HepG2 (cell line): ENCODE measurements around the gene TFPI. TPM values are rescaled to one million over a fixed set of nuclear protein-coding genes. Genes with fewer than 3 reads are reported as not detected.

Experiments
- ASH2L ChIP-seq: fragments of 300-600, 200-600 bp; sonication (generic); IDR thresholded peaks from 2 replicates; pipeline ENCODE4 v1.7.0; 2017; ENCODE audit warnings: low read depth, mild to moderate bottlenecking, moderate library complexity, mixed read lengths, low read length; ENCODE audit not compliant: insufficient read length
- CREB1 ChIP-seq, 2 experiments: fragments of 450-650 bp in 1 of 2; IDR thresholded peaks; 2 replicates each; pipeline ENCODE4 v1.6.1; 2016 to 2017; ENCODE audit warnings: control low read depth in 1 of 2, mild to moderate bottlenecking in 1 of 2, missing compliant biosample characterization in 1 of 2, missing genetic modification characterization in 1 of 2
- GFI1 ChIP-seq: sonication (generic); formaldehyde crosslinking; IDR thresholded peaks from 2 replicates; pipeline ENCODE4 v1.5.0; 2020; ENCODE audit warnings: missing genetic modification reagents, mild to moderate bottlenecking, borderline replicate concordance
- MLXIP ChIP-seq: sonication (generic); formaldehyde crosslinking; IDR thresholded peaks from 2 replicates; pipeline ENCODE4 v1.9.0; 2021; ENCODE audit warnings: missing genetic modification reagents, borderline replicate concordance
- NR2C2 ChIP-seq: sonication (generic); formaldehyde crosslinking; IDR thresholded peaks from 2 replicates; pipeline ENCODE4 v1.4.0; 2020; ENCODE audit warnings: missing genetic modification reagents, mild to moderate bottlenecking, moderate library complexity, borderline replicate concordance
- NR2F6 ChIP-seq, 2 experiments: IDR thresholded peaks; 2 replicates each; pipeline ENCODE4 v1.6.1; 2016; ENCODE audit warnings: antibody characterized with exemption in 1 of 2, mild to moderate bottlenecking in 1 of 2
- SMC3 ChIP-seq: IDR thresholded peaks from 2 replicates; pipeline ENCODE4 v1.6.1; 2011; ENCODE audit warnings: low read length, improper control_type of control experiment
- SP1 ChIP-seq, 2 experiments: fragments of 450-650 bp in 1 of 2; sonication (generic) in 1 of 2; formaldehyde crosslinking in 1 of 2; IDR thresholded peaks; 2 replicates each; pipeline versions ENCODE4 v1.4.0 to v1.6.1; 2016 to 2020; ENCODE audit warnings: missing genetic modification reagents in 1 of 2
- ZFP1 ChIP-seq: IDR thresholded peaks from 2 replicates; pipeline ENCODE4 v1.6.1; 2016
- ZFX ChIP-seq: sonication (generic); formaldehyde crosslinking; IDR thresholded peaks from 2 replicates; pipeline ENCODE4 v1.4.0; 2020; ENCODE audit warnings: mild to moderate bottlenecking, low read depth, missing genetic modification reagents, moderate library complexity
- ZNF274 ChIP-seq: sonication (generic); formaldehyde crosslinking; IDR thresholded peaks from 2 replicates; pipeline ENCODE4 v1.5.1; 2020; ENCODE audit warnings: mild to moderate bottlenecking, missing genetic modification reagents
- ZNF331 ChIP-seq: sonication (generic); formaldehyde crosslinking; IDR thresholded peaks from 2 replicates; pipeline ENCODE4 v1.4.0; 2020; ENCODE audit warnings: missing genetic modification reagents
- ZNF687 ChIP-seq: sonication (generic); formaldehyde crosslinking; IDR thresholded peaks from 2 replicates; pipeline ENCODE4 v1.5.1; 2020; ENCODE audit warnings: mild to moderate bottlenecking, missing genetic modification reagents, moderate library complexity
- polyA plus RNA-seq, 8 experiments: library from polyadenylated mRNA; depleted of rRNA in 3 of 8; stranded (reverse) in 7 of 8; unstranded in 1 of 8; fragments of >200 nt; fragmentation: Illumina TruSeq in 4 of 8; extraction: Trizol in 4 of 8; gene quantifications; 2 replicates each; pipeline versions ENCODE4 v1.2.1 to v1.2.3, GENCODE V29; 2011 to 2016; ENCODE audit warnings: low read depth in 4 of 8, missing spikeins in 1 of 8, mixed read lengths in 1 of 8; ENCODE audit not compliant: insufficient read depth in 1 of 8
- total RNA-seq, 5 experiments: library from RNA; depleted of rRNA; stranded (reverse); fragments of >200 nt; fragmentation: Illumina TruSeq; extraction: Trizol; gene quantifications; 2 replicates each; pipeline ENCODE4 v1.2.3, GENCODE V29; 2016; ENCODE audit warnings: low read depth in 1 of 5
- TF ChIP-seq, protein P1 (sequence below): IDR thresholded peaks from 2 replicates; pipeline ENCODE4 v1.4.0; 2020; ENCODE audit warnings: mild to moderate bottlenecking, missing genetic modification reagents
- TF ChIP-seq, protein P2 (sequence below): sonication (generic); formaldehyde crosslinking; IDR thresholded peaks from 2 replicates; pipeline ENCODE4 v1.5.0; 2020; ENCODE audit warnings: mild to moderate bottlenecking, missing genetic modification reagents, moderate library complexity

The TFPI gene
- total and polyA plus RNA-seq, 2 of the 13 experiments (the other 11 are each of a cell fraction or from before 2014, with no cell fraction given): 301 to 436 TPM

DNA sequence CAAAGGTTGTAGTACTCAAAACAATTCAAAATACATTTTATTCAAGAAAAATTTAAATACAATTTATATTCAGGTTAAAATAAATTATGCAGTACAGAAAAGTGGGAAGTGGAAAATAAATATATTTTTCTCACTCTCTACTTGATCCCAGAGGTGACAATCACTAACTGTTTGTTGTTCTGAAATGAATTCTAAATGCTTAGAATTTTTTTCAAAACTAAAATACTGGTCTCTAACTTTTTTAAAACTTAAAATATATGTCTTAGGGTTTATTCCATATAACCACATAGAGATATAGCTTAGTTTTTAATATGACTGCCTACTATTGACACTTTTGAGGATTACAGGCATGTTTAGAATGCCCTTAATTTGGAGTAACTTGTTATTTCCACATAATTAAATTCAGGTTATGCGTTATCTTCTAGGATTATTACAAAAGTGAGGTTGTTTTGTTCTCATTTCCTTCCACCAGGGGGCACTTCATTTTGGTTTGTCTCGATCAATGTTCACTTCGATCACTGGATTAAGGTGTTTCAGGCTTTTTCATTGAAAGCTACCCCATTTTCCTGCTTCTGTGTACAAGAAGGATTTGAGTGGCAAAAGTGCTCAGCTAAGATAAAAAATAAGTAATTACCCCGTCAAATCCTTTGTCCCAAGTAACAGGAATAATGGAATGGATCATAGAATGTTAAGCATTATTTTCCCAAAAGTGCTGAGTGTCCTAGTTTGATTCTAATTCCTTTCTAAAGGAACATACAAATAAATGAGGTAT lies 27.1 kb upstream of the TFPI start (continued):
- TF ChIP-seq MLXIP (CRISPR knock-in tag): no peak
- TF ChIP-seq, protein P1, sequence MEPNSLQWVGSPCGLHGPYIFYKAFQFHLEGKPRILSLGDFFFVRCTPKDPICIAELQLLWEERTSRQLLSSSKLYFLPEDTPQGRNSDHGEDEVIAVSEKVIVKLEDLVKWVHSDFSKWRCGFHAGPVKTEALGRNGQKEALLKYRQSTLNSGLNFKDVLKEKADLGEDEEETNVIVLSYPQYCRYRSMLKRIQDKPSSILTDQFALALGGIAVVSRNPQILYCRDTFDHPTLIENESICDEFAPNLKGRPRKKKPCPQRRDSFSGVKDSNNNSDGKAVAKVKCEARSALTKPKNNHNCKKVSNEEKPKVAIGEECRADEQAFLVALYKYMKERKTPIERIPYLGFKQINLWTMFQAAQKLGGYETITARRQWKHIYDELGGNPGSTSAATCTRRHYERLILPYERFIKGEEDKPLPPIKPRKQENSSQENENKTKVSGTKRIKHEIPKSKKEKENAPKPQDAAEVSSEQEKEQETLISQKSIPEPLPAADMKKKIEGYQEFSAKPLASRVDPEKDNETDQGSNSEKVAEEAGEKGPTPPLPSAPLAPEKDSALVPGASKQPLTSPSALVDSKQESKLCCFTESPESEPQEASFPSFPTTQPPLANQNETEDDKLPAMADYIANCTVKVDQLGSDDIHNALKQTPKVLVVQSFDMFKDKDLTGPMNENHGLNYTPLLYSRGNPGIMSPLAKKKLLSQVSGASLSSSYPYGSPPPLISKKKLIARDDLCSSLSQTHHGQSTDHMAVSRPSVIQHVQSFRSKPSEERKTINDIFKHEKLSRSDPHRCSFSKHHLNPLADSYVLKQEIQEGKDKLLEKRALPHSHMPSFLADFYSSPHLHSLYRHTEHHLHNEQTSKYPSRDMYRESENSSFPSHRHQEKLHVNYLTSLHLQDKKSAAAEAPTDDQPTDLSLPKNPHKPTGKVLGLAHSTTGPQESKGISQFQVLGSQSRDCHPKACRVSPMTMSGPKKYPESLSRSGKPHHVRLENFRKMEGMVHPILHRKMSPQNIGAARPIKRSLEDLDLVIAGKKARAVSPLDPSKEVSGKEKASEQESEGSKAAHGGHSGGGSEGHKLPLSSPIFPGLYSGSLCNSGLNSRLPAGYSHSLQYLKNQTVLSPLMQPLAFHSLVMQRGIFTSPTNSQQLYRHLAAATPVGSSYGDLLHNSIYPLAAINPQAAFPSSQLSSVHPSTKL: 0 out of 2 replicates have a peak, but pooled peaks have one; percentile 28
- TF ChIP-seq ZNF687 (CRISPR knock-in tag): no peak
- no peak for TF ChIP-seq CREB1 (IDR thresholded peaks at IDR 0.05)
- TF ChIP-seq CREB1 (CRISPR knock-in tag; IDR thresholded peaks at IDR 0.05): peak; percentile 51
- peak; percentile 81 for TF ChIP-seq SMC3
- TF ChIP-seq ZFP1: no peak
- no peak for TF ChIP-seq NR2C2 (CRISPR knock-in tag)
- TF ChIP-seq ZFX (CRISPR knock-in tag): no peak
- TF ChIP-seq ZNF331 (CRISPR knock-in tag): 0 out of 2 replicates have a peak, but pooled peaks have one; percentile 19
- no peak for TF ChIP-seq GFI1 (CRISPR knock-in tag)
- TF ChIP-seq SP1 (IDR thresholded peaks at IDR 0.05): no peak
- TF ChIP-seq SP1 (CRISPR knock-in tag; IDR thresholded peaks at IDR 0.05): no peak
- no peak for TF ChIP-seq NR2F6 (IDR thresholded peaks at IDR 0.05)
- TF ChIP-seq NR2F6 (CRISPR knock-in tag; IDR thresholded peaks at IDR 0.05): 0 out of 2 replicates have a peak, but pooled peaks have one; percentile 21
- TF ChIP-seq, protein P2, sequence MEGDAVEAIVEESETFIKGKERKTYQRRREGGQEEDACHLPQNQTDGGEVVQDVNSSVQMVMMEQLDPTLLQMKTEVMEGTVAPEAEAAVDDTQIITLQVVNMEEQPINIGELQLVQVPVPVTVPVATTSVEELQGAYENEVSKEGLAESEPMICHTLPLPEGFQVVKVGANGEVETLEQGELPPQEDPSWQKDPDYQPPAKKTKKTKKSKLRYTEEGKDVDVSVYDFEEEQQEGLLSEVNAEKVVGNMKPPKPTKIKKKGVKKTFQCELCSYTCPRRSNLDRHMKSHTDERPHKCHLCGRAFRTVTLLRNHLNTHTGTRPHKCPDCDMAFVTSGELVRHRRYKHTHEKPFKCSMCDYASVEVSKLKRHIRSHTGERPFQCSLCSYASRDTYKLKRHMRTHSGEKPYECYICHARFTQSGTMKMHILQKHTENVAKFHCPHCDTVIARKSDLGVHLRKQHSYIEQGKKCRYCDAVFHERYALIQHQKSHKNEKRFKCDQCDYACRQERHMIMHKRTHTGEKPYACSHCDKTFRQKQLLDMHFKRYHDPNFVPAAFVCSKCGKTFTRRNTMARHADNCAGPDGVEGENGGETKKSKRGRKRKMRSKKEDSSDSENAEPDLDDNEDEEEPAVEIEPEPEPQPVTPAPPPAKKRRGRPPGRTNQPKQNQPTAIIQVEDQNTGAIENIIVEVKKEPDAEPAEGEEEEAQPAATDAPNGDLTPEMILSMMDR: peak; percentile 79
- TF ChIP-seq ASH2L: peak; percentile 33
- no peak for TF ChIP-seq ZNF274 (CRISPR knock-in tag)
